ENCODE results near the gene TIMM50. TPM values are rescaled to one million over a fixed set of nuclear protein-coding genes. Genes with fewer than 3 reads are reported as not detected.
"Not testable (repeated sequence)": the region's sequence is repeated elsewhere in the genome, so short reads cannot be mapped to it uniquely, and the experiment has no call there.

TIMM50 gene
- polyA plus RNA-seq, 3 donors = 67.3 to 77.8 (median 75.1) TPM

GRCh38 chr19:39469036-39469435, 11.6 kb upstream of the TIMM50 start:
- no peak for DNase-seq (ENCODE audit: low read depth in 3 of 3, low spot score in 2 of 3)

DNA sequence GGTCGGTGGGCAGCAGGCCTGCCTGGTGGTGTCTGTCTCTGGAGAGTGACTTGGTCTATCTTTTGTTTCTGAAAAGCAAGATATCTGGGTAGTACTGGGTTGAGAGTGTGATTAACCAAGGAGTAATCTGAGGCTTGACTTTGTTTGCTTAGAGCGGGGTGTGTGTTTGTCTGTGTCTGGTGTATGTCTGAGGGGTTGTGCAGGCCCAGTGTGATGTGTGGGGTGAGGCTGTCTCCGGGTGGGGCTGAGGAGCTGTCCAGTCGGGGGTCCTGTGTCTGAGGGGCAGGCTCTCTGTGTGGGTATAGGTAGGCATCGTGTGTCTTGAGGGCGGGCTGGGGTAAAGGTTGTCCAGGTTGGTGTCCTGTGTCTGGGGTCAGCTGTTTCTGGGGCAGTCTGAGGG, 11.1 kb upstream of the TIMM50 start:
- no peak for DNase-seq (ENCODE audit: low read depth in 3 of 3, low spot score in 2 of 3)

GRCh38 chr19:39470724-39471339, 9.8 kb upstream of the TIMM50 start:
- DNase-seq (ENCODE audit: low read depth in 3 of 3, low spot score in 2 of 3) = no peak

DNA sequence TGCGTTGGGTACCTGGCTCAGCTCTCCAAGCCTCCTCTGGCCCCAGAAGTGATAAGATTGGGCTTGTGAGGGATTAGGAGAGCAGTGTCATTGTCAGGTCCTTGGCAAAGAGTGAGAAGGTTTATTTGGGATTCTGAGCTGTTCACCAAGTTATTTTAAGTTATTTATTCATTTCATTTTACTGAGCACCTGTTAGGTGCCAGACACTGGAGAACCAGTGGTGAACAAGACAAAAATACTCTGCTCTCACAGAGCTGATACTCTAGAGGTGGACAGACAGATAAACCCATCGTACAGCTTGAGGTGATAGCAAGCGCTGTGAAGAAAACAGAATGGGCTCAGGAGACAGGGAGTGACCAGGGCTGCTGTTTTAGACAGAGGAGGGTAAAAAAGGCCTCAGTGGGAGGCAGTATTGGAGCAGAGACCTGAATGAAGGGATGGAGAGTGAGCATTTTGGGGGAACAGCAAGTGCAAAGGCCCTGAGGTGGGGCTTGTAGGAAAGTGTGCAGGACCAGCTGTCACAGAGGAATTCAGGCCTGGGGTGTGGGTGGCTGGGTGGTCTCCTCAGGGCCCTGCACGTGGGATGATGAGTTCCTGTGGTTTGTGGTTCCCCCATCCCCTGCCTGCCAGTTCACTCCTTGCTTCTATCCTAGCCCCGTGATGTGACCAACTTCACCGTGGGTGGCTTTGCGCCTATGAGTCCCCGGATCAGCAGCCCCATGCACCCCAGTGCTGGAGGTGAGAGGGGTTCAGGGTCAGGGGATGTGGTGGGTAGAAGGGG, 8.7 kb upstream of the TIMM50 start:
- no peak for DNase-seq (ENCODE audit: low read depth in 3 of 3, low spot score in 2 of 3)

DNA sequence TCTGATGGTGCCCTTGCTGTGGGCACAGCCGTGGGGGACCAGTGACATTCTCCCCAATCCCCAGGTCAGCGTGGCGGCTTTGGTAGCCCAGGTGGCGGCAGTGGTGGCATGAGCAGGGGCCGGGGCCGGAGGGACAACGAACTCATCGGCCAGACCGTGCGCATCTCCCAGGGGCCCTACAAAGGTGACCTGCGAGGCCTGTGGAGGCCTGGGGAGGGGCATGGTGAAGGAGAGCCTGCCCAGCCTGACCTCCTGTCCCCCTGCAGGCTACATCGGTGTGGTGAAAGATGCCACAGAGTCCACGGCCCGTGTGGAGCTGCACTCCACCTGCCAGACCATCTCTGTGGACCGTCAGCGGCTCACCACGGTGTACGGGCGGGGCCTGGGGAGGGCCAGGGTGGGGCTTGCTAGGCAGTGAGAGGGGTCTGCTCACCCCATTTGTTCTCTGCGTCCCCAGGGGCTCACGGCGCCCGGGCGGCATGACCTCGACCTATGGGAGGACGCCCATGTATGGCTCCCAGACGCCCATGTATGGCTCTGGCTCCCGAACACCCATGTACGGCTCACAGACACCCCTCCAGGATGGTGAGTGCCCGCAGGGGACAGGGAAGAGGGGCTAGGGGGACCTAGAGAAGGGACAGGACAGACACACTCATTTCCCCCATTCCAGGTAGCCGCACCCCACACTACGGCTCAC, 7.7 kb upstream of the TIMM50 start:
- DNase-seq (ENCODE audit: low read depth in 3 of 3, low spot score in 2 of 3) = no peak

GRCh38 chr19:39473443-39473960, 7.1 kb upstream of the TIMM50 start:
- no peak for DNase-seq (ENCODE audit: low read depth in 3 of 3, low spot score in 2 of 3)

DNA sequence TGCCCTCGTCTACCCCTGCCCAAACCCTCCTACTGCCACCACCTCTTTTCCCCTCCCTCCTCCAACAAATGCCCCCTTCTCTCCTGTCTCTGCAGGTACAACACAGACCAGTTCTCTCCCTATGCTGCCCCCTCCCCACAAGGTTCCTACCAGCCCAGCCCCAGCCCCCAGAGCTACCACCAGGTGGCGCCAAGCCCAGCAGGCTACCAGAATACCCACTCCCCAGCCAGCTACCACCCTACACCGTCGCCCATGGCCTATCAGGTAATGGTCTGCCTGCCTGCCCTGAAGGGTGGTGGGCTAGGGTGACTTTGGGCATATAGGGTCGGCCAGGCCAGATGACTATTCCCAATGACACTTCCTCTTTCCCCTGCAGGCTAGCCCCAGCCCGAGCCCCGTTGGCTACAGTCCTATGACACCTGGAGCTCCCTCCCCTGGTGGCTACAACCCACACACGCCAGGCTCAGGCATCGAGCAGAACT, 6.5 kb upstream of the TIMM50 start:
- peak in 1 of 3 donors; percentile 17 for DNase-seq (ENCODE audit: low read depth in 3 of 3, low spot score in 2 of 3)

DNA sequence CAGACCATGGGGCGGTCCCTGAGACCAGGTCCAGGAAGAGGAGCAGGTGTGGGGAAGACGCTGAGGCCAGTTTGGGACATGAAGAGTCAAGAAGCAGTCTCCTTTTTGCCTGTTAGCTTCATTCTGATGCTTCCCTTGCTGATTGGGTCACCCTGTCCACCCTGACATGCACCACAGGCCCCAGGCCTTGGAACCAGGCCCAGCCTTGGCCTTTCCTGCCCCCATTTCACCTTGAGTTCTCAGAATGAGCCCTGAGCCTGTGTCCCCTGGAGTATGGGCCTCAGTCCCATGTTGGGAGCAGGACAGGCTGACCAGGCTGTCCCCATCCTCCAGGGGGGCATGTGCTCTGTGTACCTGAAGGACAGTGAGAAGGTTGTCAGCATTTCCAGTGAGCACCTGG, 4.9 kb upstream of the TIMM50 start:
- DNase-seq (ENCODE audit: low read depth in 3 of 3, low spot score in 2 of 3) = no peak

GRCh38 chr19:39479319-39479801, 1.3 kb upstream of the TIMM50 start:
- DNase-seq (ENCODE audit: low read depth in 3 of 3, low spot score in 2 of 3) = not testable (repeated sequence)

- DNase-seq (ENCODE audit: low read depth in 3 of 3, low spot score in 2 of 3) = no peak
Measured at GRCh38 chr19:39479916-39480315, 722 bp upstream of the TIMM50 start.

DNA sequence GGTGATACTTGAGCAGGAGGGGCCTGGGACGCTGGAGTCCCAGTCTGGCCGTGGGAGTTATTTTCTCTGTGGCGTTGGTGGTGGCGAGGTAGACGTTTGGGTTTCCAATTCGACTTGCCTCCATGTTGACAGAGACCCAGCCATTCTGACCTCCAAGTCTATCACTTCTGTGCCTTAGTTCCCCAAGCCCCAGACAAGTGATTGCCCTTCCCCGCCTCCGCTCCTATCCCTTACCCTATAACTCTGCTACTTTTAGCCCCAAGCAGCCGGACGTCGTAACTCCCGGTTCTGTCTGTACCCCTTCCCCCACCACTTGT, 549 bp downstream of the TIMM50 start:
- DNase-seq (ENCODE audit: low read depth in 3 of 3, low spot score in 2 of 3) = no peak

- DNase-seq (ENCODE audit: low read depth in 3 of 3, low spot score in 2 of 3) = no peak
Measured at GRCh38 chr19:39481676-39482075, 1.0 kb downstream of the TIMM50 start.

DNA sequence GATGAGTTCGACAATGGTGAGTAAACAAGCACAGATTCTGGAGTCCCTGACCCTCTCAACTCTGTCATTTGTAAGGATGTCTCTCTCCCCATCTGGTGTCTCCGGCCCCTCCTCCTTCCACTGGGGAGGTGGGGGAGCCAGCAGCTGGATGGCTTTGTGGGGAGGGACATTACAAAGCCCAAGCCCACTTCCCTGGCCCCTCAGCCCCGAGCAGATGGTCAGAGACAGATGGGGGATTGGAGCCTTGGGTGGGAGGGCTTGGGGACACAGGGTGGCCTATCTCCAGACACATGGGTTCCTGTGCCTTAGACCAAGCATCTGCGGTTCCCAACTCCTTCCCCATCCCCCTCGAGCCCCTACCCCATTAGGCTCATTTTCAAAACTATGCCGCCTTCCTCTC, 2.5 kb downstream of the TIMM50 start:
- DNase-seq (ENCODE audit: low read depth in 3 of 3, low spot score in 2 of 3) = no peak

DNA sequence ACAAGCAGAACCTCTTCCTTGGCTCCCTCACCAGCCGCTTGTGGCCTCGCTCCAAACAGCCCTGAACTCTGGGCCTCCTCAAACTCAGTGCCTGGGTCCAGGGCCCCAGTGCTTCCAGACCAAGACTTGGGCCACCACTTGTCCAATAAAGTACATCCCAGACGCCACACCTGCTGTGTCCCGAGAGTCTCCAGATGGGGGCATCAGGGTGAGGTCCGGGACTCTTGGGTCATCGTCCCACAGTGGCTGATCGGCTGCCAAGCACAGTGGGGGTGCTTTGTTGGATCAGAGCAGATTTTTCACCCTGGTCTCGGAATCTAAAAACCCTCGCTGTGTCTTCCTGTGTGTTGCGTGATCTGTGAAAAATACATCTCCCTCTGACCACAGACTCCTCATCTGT, 9.1 kb downstream of the TIMM50 start:
- DNase-seq (ENCODE audit: low read depth in 3 of 3, low spot score in 2 of 3) = no peak

DNA sequence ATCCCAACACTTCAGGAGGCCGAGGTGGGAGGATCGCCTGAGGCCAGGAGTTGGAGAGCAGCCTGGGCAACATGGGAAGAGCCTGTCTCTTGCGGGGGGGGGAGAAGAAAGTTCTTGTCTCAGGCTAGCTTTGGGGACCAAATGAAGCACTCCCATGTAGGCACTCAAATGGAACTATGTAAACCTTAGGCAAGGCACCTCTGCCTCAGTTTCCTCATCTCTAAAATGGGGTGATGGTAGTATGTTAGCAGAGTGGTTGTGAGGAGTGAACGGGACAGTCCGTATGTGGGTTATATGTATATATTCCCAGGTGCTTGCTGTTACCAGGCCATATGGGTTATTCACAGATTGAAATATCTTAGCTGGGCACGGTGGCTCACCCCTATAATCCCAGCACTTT, 11.6 kb downstream of the TIMM50 start:
- no peak for DNase-seq (ENCODE audit: low read depth in 3 of 3, low spot score in 2 of 3)

DNA sequence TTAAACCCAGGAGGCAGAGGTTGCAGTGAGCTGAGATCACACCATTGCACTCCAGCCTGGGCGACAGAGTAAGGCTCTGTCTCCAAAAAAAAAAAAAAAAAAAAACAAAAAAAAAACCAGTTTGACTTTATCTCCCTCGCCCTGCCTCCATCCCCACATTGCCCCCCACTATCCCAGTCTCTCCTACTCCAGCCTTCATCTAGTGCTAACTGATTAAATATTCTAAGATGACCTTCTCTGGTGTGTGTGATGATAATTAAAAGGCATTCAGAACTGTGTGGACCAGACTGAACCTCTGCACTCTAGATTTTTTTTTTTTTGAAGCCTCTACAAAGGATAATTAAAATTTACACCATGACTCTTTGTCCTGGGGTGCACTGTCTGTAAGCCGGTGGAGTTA, 12.2 kb downstream of the TIMM50 start:
- DNase-seq (ENCODE audit: low read depth in 3 of 3, low spot score in 2 of 3) = no peak

DNA sequence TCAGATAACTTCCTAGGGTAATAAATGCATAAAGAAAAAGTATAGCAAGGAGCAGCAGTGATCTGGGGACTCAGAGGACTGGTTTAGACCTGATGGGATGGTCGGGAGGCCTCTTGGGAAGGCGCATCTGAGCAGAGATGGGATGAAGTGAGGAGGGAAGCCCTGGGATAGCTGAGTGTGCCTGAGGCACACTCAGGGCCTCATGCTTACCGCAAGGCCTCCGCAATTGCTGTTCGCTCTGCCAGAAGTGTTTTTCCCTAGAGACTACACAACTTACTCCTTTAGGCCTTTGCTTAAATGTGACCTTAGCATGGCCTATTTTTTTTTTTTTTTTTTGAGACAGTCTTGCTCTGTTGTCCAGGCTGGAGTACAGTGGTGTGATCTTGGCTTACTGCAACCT, 14.0 kb downstream of the TIMM50 start:
- DNase-seq (ENCODE audit: low read depth in 3 of 3, low spot score in 2 of 3) = no peak

- DNase-seq (ENCODE audit: low read depth in 3 of 3, low spot score in 2 of 3) = no peak
Measured at GRCh38 chr19:39496063-39496462, 15.4 kb downstream of the TIMM50 start.

- no peak for DNase-seq (ENCODE audit: low read depth in 3 of 3, low spot score in 2 of 3)
Measured at GRCh38 chr19:39497701-39497995, 17.0 kb downstream of the TIMM50 start.

DNA sequence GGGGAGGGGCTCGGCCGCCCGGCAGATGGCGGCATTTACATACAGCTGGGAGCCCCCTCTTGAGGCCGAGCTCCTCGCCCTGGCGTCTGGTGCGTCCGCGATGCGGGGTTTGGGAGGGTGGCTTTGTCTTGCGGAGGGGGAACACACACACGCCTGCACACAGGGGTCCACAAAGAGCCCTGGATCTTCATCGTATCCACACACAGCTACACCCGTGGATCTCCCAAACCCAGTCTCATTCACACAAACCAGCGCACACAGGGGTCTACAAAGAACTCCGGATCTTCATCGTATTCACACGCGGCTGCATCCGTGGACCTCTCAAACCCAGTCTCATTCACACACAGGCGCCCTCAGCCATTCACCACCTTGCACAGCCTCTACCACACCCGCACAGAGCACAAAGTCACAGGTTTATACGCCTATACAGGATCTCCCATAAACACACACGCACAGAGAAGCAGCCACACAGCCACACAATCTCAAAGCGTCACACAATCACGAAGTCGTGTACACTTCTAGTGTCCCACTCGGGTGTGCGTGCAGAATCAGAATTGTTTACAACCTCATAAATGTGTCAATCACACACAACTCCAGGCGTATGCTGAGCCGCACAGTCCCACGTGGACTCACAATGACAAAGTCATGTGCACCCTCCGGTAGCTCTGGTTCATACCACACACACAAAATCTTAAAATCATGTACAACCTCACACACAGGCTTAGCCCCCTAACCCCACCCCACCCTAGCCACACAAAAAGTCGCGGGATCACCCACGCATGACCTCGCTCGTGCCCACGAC, 17.6 kb downstream of the TIMM50 start:
- no peak for DNase-seq (ENCODE audit: low read depth in 3 of 3, low spot score in 2 of 3)
